Suppressor macrophage treated with lipopolysaccharide for 1 hour (primary cell): ENCODE data around the gene KRTAP10-9.

Experiments used
- DNase-seq, 3 donors: peaks; one replicate each; pipeline ENCODE4 v3.0.0-alpha.2; 2020 to 2022

Gene KRTAP10-9

GRCh38 chr21:44667612-44668011 lies 40.7 kb downstream of the KRTAP10-9 start:
- no peak for DNase-seq

GRCh38 chr21:44670642-44671432 lies 43.9 kb downstream of the KRTAP10-9 start:
- no peak for DNase-seq

GRCh38 chr21:44671911-44672310 lies 45.0 kb downstream of the KRTAP10-9 start:
- no peak for DNase-seq

GRCh38 chr21:44677881-44678280 lies 51.0 kb downstream of the KRTAP10-9 start:
- no peak for DNase-seq
